Measurements from ENCODE around the gene C14orf39. TPM values are rescaled to one million over a fixed set of nuclear protein-coding genes. Genes with fewer than 3 reads are reported as not detected.

Gene C14orf39
- total and polyA plus RNA-seq, 2 of the 13 experiments (the other 11 are each of a cell fraction or from before 2014, with no cell fraction given) = not detected

DNA sequence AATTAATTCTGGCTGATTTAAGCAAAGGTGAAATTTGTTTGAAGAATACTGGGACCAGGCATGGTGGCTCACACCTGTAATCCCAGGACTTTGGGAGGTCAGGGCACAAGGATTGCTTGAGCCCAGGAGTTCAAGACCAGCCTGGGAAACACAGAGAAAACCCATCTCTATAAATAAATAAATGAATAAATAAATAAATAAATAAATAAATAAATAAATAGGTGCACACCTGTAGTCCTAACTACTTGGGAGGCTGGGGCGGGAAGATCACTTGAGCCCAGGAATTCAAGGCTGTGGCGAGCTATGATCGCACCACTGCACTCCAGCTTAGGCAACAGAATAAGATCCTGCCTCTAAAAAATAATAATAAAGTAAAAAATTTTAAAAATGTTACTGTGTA lies 4.4 kb upstream of the C14orf39 start:
- H3K4me2 ChIP-seq (ENCODE audit: low read depth, low read length) = no peak overlapping the region
- H3K27me3 ChIP-seq (ENCODE audit: control insufficient read depth in 1 of 2, insufficient read depth in 2 of 2, low read length in 2 of 2) = peaks cover 0 to 11% of the 10 kb centered on the region in 2 experiments; a peak in 1 of 5 replicates
- H3K4me1 ChIP-seq (ENCODE audit: insufficient read depth, low read length) = no peaks in the 10 kb centered on the region
- H3K79me2 ChIP-seq (ENCODE audit: insufficient read depth, low read length) = no peaks in the 10 kb centered on the region
- CTCF ChIA-PET (ENCODE audit: low intra/inter-chr PET ratio, low total read pairs) = no interaction called here
- intact Hi-C loops (cut with micrococcal nuclease; ENCODE audit: unreplicated experiment) = no loop called here
- POLR2A ChIA-PET = no interaction called here
- FAIRE-seq (no peak), ATAC-seq (no peak), DNase-seq (ENCODE audit: low spot score) (no peak)
- TF ChIP-seq, protein P1, sequence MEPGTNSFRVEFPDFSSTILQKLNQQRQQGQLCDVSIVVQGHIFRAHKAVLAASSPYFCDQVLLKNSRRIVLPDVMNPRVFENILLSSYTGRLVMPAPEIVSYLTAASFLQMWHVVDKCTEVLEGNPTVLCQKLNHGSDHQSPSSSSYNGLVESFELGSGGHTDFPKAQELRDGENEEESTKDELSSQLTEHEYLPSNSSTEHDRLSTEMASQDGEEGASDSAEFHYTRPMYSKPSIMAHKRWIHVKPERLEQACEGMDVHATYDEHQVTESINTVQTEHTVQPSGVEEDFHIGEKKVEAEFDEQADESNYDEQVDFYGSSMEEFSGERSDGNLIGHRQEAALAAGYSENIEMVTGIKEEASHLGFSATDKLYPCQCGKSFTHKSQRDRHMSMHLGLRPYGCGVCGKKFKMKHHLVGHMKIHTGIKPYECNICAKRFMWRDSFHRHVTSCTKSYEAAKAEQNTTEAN (CRISPR knock-in tag; conservative IDR thresholded peaks at IDR 0.05) = no peak
- TF ChIP-seq MTA1 (CRISPR knock-in tag; IDR thresholded peaks at IDR 0.05; ENCODE audit: borderline replicate concordance) (no peak), NCOA2 (CRISPR knock-in tag; IDR thresholded peaks at IDR 0.05) (no peak), ZNF558 (CRISPR knock-in tag; IDR thresholded peaks at IDR 0.05; ENCODE audit: borderline replicate concordance) (no peak), YEATS2 (CRISPR knock-in tag; IDR thresholded peaks at IDR 0.05; ENCODE audit: borderline replicate concordance) (no peak), FLYWCH1 (CRISPR knock-in tag; IDR thresholded peaks at IDR 0.05) (no peak), TBP (CRISPR knock-in tag; IDR thresholded peaks at IDR 0.05) (no peak), SUZ12 (IDR thresholded peaks at IDR 0.05; ENCODE audit: low read depth, low read length) (no peak), MEIS2 (CRISPR knock-in tag; IDR thresholded peaks at IDR 0.05) (no peak), SP1 (IDR thresholded peaks at IDR 0.05) (no peak), SP1 (CRISPR knock-in tag; IDR thresholded peaks at IDR 0.05) (no peak)
- TF ChIP-seq, protein P2, sequence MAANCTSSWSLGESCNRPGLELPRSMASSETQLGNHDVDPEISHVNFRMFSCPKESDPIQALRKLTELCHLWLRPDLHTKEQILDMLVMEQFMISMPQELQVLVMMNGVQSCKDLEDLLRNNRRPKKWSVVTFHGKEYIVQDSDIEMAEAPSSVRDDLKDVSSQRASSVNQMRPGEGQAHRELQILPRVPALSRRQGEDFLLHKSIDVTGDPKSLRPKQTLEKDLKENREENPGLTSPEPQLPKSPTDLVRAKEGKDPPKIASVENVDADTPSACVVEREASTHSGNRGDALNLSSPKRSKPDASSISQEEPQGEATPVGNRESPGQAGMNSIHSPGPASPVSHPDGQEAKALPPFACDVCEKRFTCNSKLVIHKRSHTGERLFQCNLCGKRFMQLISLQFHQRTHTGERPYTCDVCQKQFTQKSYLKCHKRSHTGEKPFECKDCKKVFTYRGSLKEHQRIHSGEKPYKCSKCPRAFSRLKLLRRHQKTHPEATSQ (CRISPR knock-in tag; IDR thresholded peaks at IDR 0.05; ENCODE audit: borderline replicate concordance) = no peak
- TF ChIP-seq, protein P3, sequence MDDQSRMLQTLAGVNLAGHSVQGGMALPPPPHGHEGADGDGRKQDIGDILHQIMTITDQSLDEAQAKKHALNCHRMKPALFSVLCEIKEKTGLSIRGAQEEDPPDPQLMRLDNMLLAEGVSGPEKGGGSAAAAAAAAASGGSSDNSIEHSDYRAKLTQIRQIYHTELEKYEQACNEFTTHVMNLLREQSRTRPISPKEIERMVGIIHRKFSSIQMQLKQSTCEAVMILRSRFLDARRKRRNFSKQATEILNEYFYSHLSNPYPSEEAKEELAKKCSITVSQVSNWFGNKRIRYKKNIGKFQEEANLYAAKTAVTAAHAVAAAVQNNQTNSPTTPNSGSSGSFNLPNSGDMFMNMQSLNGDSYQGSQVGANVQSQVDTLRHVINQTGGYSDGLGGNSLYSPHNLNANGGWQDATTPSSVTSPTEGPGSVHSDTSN (CRISPR knock-in tag; IDR thresholded peaks at IDR 0.05; ENCODE audit: borderline replicate concordance) = no peak
- TF ChIP-seq, protein P4, sequence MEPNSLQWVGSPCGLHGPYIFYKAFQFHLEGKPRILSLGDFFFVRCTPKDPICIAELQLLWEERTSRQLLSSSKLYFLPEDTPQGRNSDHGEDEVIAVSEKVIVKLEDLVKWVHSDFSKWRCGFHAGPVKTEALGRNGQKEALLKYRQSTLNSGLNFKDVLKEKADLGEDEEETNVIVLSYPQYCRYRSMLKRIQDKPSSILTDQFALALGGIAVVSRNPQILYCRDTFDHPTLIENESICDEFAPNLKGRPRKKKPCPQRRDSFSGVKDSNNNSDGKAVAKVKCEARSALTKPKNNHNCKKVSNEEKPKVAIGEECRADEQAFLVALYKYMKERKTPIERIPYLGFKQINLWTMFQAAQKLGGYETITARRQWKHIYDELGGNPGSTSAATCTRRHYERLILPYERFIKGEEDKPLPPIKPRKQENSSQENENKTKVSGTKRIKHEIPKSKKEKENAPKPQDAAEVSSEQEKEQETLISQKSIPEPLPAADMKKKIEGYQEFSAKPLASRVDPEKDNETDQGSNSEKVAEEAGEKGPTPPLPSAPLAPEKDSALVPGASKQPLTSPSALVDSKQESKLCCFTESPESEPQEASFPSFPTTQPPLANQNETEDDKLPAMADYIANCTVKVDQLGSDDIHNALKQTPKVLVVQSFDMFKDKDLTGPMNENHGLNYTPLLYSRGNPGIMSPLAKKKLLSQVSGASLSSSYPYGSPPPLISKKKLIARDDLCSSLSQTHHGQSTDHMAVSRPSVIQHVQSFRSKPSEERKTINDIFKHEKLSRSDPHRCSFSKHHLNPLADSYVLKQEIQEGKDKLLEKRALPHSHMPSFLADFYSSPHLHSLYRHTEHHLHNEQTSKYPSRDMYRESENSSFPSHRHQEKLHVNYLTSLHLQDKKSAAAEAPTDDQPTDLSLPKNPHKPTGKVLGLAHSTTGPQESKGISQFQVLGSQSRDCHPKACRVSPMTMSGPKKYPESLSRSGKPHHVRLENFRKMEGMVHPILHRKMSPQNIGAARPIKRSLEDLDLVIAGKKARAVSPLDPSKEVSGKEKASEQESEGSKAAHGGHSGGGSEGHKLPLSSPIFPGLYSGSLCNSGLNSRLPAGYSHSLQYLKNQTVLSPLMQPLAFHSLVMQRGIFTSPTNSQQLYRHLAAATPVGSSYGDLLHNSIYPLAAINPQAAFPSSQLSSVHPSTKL (CRISPR knock-in tag; IDR thresholded peaks at IDR 0.05) = no peak
- TF ChIP-seq, protein P5, sequence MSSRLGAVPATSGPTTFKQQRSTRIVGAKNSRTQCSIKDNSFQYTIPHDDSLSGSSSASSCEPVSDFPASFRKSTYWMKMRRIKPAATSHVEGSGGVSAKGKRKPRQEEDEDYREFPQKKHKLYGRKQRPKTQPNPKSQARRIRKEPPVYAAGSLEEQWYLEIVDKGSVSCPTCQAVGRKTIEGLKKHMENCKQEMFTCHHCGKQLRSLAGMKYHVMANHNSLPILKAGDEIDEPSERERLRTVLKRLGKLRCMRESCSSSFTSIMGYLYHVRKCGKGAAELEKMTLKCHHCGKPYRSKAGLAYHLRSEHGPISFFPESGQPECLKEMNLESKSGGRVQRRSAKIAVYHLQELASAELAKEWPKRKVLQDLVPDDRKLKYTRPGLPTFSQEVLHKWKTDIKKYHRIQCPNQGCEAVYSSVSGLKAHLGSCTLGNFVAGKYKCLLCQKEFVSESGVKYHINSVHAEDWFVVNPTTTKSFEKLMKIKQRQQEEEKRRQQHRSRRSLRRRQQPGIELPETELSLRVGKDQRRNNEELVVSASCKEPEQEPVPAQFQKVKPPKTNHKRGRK (CRISPR knock-in tag; IDR thresholded peaks at IDR 0.05) = no peak
- no TSS peak for BruUV-seq (replicated peaks)
- in situ Hi-C loops (cut with HindIII; ENCODE audit: extremely low pct_ligation_motif_present, low pct_unique_long_range_greater_than_20kb) = no loop called here
- H3K4me3 ChIP-seq (replicated peaks in 1 of 3; ENCODE audit: insufficient read depth in 1 of 3, low read depth in 2 of 3, low read length in 3 of 3) = no peak overlapping the region
- H3K9ac ChIP-seq (ENCODE audit: insufficient read depth, low read depth, low read length) = no peak overlapping the region
- no peak overlapping the region for H2AFZ ChIP-seq (ENCODE audit: low read length)
- no peak overlapping the region for H3K27ac ChIP-seq (ENCODE audit: extremely low read length, insufficient read depth, low read length)
- H3K9me3 ChIP-seq (ENCODE audit: low read length) = no peaks in the 10 kb centered on the region
- no peaks in the 10 kb centered on the region for H3K36me3 ChIP-seq (replicated peaks in 1 of 2; ENCODE audit: control insufficient read depth in 1 of 2, insufficient read depth in 2 of 2, low read length in 2 of 2)
- H4K20me1 ChIP-seq (ENCODE audit: insufficient read depth, low read length) = no peaks in the 10 kb centered on the region
- WGBS (ENCODE audit: low lambda C conversion rate) = 28% methylated on average over 3 of the region's 3 CpGs
